ENCODE results near the gene RHBDD3. TPM values are rescaled to one million over a fixed set of nuclear protein-coding genes. Genes with fewer than 3 reads are reported as not detected.

RHBDD3 gene
- total RNA-seq, 1 experiment from 2014 or later: 49.6 TPM

DNA sequence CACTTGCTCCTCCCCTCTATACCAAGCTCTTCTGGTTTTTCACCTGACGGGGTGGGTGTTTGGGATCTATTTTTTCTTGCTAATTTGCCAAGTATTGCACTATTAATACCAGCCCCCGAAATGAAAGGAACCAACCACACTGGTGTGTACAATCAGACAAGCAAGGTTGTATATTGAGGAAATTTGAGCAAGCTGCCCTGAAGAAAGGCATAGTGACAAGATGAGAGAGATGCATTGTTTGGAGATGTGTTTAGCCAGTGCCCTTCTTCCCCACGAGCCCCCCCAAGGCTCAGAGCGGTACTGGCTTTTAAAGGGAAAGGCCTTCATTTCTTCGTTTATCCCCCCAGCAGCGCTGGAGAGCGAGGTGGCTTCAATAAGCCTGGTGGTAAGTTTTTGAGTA, 23.4 kb upstream of the RHBDD3 start:
- ChIA-PET CTCF (no interaction called here), POLR2A (no interaction called here)
- Mint-ChIP-seq H3K9me3 (ENCODE audit: unreplicated experiment) (no peaks in the 10 kb centered on the region), H3K4me3 (ENCODE audit: unreplicated experiment) (no peak overlapping the region), H3K27ac (ENCODE audit: unreplicated experiment) (peak overlapping the region; percentile 13), H3K27me3 (ENCODE audit: insufficient read depth, unreplicated experiment) (no peaks in the 10 kb centered on the region), H3K36me3 (ENCODE audit: insufficient read depth, unreplicated experiment) (peaks cover 97% of the 10 kb centered on the region), H3K4me1 (ENCODE audit: low read depth, unreplicated experiment) (no peaks in the 10 kb centered on the region)
- Histone ChIP-seq H3K9me3 (no peaks in the 10 kb centered on the region), H3K4me1 (no peaks in the 10 kb centered on the region), H3K36me3 (ENCODE audit: control insufficient read depth, insufficient read depth, low read length) (peaks cover 7% of the 10 kb centered on the region), H3K4me3 (ENCODE audit: low read depth, low read length) (no peak overlapping the region), H3K27me3 (replicated peaks; ENCODE audit: control insufficient read depth, insufficient read depth, low read length) (no peaks in the 10 kb centered on the region)
- TF ChIP-seq, protein P1, sequence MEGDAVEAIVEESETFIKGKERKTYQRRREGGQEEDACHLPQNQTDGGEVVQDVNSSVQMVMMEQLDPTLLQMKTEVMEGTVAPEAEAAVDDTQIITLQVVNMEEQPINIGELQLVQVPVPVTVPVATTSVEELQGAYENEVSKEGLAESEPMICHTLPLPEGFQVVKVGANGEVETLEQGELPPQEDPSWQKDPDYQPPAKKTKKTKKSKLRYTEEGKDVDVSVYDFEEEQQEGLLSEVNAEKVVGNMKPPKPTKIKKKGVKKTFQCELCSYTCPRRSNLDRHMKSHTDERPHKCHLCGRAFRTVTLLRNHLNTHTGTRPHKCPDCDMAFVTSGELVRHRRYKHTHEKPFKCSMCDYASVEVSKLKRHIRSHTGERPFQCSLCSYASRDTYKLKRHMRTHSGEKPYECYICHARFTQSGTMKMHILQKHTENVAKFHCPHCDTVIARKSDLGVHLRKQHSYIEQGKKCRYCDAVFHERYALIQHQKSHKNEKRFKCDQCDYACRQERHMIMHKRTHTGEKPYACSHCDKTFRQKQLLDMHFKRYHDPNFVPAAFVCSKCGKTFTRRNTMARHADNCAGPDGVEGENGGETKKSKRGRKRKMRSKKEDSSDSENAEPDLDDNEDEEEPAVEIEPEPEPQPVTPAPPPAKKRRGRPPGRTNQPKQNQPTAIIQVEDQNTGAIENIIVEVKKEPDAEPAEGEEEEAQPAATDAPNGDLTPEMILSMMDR (IDR thresholded peaks at IDR 0.05; ENCODE audit: insufficient read depth in 1 of 2, low read depth in 1 of 2, low read length in 1 of 2, severe bottlenecking in 1 of 2, unreplicated experiment in 1 of 2): no peak
- no peak for DNase-seq
- BruUV-seq (replicated peaks): no TSS peak
- intact Hi-C loops (cut with micrococcal nuclease; ENCODE audit: unreplicated experiment): no loop called here

DNA sequence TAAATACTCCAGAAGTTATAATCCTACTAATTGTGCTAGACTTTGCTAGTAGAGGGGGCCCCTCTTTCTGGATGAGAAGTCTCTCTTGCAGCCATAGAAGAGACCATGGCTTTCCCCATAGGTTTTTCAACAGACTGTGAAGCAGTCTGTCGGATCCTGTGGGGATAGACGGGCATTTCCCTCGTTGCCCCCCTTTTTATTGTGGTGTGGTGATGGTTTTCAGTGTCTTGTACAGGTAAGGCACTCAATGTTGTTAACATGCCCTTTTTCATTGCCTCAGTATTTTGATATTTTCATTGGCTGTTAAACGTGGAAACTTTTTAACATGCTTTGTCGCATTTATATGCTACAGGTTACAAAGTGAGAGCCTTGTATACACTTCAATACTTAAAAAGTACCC, 22.3 kb upstream of the RHBDD3 start:
- no peak overlapping the region for H3K4me3 ChIP-seq (ENCODE audit: low read depth, low read length)
- intact Hi-C loops (cut with micrococcal nuclease; ENCODE audit: unreplicated experiment): no loop called here
- no TSS peak for BruUV-seq (replicated peaks)
- POLR2A ChIA-PET: no interaction called here
- no peak for DNase-seq
- H3K9me3 Mint-ChIP-seq (ENCODE audit: unreplicated experiment): no peaks in the 10 kb centered on the region
- no peaks in the 10 kb centered on the region for H3K27me3 Mint-ChIP-seq (ENCODE audit: insufficient read depth, unreplicated experiment)
- H3K36me3 Mint-ChIP-seq (ENCODE audit: insufficient read depth, unreplicated experiment): peaks cover 97% of the 10 kb centered on the region
- no peak overlapping the region for H3K4me3 Mint-ChIP-seq (ENCODE audit: unreplicated experiment)
- H3K27ac Mint-ChIP-seq (ENCODE audit: unreplicated experiment): no peak overlapping the region
- CTCF ChIA-PET: no interaction called here
- TF ChIP-seq, protein P1 (IDR thresholded peaks at IDR 0.05; ENCODE audit: insufficient read depth in 1 of 2, low read depth in 1 of 2, low read length in 1 of 2, severe bottlenecking in 1 of 2, unreplicated experiment in 1 of 2): no peak
- no peaks in the 10 kb centered on the region for H3K9me3 ChIP-seq
- no peaks in the 10 kb centered on the region for H3K4me1 ChIP-seq
- peaks cover 7% of the 10 kb centered on the region for H3K36me3 ChIP-seq (ENCODE audit: control insufficient read depth, insufficient read depth, low read length)
- no peaks in the 10 kb centered on the region for H3K4me1 Mint-ChIP-seq (ENCODE audit: low read depth, unreplicated experiment)
- no peaks in the 10 kb centered on the region for H3K27me3 ChIP-seq (replicated peaks; ENCODE audit: control insufficient read depth, insufficient read depth, low read length)

DNA sequence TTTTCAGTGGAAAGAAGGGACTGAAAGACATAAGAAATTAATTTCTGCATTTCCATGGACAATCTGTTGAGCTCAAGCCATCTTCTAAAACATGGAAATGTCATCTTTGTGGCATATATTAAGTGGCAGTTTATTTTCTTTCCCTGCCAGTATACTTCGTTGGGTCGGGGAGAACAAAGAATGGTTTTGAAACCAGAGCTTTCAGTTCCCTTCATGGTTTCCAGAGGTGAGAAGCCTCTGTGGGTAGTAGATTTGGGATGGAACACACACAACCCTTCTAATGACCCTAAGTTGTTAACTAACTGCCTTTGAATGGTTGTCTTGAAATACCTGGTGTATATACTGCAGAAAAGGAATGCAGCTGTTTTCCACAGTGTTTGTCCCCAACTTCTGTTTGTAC, 21.1 kb upstream of the RHBDD3 start:
- Mint-ChIP-seq H3K9me3 (ENCODE audit: unreplicated experiment) (no peaks in the 10 kb centered on the region), H3K27me3 (ENCODE audit: insufficient read depth, unreplicated experiment) (no peaks in the 10 kb centered on the region), H3K36me3 (ENCODE audit: insufficient read depth, unreplicated experiment) (peaks cover 97% of the 10 kb centered on the region), H3K27ac (ENCODE audit: unreplicated experiment) (no peak overlapping the region), H3K4me1 (ENCODE audit: low read depth, unreplicated experiment) (no peaks in the 10 kb centered on the region), H3K4me3 (ENCODE audit: unreplicated experiment) (no peak overlapping the region)
- peaks cover 7% of the 10 kb centered on the region for H3K36me3 ChIP-seq (ENCODE audit: control insufficient read depth, insufficient read depth, low read length)
- DNase-seq: no peak
- H3K4me1 ChIP-seq: no peaks in the 10 kb centered on the region
- no peak overlapping the region for H3K4me3 ChIP-seq (ENCODE audit: low read depth, low read length)
- POLR2A ChIA-PET: no interaction called here
- no peaks in the 10 kb centered on the region for H3K27me3 ChIP-seq (replicated peaks; ENCODE audit: control insufficient read depth, insufficient read depth, low read length)
- TSS peak; percentile 7 for BruUV-seq (replicated peaks)
- CTCF ChIA-PET: no interaction called here
- intact Hi-C loops (cut with micrococcal nuclease; ENCODE audit: unreplicated experiment): no loop called here
- no peaks in the 10 kb centered on the region for H3K9me3 ChIP-seq
- TF ChIP-seq, protein P1 (IDR thresholded peaks at IDR 0.05; ENCODE audit: insufficient read depth in 1 of 2, low read depth in 1 of 2, low read length in 1 of 2, severe bottlenecking in 1 of 2, unreplicated experiment in 1 of 2): no peak

All from Caco-2 (cell line).